GM12801 (cell line): ENCODE data around the gene KMT2A.

ENCODE experiments used
- TF ChIP-seq, protein P1 (sequence below): IDR thresholded peaks from one replicate; pipeline ENCODE4 v1.5.1; 2011; ENCODE audit warnings: control low read depth; ENCODE audit not compliant: insufficient read length; ENCODE audit errors: extremely low read depth

Gene KMT2A

GRCh38 chr11:118437208-118438125, 1.2 kb downstream of the KMT2A start:
- TF ChIP-seq, protein P1, sequence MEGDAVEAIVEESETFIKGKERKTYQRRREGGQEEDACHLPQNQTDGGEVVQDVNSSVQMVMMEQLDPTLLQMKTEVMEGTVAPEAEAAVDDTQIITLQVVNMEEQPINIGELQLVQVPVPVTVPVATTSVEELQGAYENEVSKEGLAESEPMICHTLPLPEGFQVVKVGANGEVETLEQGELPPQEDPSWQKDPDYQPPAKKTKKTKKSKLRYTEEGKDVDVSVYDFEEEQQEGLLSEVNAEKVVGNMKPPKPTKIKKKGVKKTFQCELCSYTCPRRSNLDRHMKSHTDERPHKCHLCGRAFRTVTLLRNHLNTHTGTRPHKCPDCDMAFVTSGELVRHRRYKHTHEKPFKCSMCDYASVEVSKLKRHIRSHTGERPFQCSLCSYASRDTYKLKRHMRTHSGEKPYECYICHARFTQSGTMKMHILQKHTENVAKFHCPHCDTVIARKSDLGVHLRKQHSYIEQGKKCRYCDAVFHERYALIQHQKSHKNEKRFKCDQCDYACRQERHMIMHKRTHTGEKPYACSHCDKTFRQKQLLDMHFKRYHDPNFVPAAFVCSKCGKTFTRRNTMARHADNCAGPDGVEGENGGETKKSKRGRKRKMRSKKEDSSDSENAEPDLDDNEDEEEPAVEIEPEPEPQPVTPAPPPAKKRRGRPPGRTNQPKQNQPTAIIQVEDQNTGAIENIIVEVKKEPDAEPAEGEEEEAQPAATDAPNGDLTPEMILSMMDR = no peak

DNA sequence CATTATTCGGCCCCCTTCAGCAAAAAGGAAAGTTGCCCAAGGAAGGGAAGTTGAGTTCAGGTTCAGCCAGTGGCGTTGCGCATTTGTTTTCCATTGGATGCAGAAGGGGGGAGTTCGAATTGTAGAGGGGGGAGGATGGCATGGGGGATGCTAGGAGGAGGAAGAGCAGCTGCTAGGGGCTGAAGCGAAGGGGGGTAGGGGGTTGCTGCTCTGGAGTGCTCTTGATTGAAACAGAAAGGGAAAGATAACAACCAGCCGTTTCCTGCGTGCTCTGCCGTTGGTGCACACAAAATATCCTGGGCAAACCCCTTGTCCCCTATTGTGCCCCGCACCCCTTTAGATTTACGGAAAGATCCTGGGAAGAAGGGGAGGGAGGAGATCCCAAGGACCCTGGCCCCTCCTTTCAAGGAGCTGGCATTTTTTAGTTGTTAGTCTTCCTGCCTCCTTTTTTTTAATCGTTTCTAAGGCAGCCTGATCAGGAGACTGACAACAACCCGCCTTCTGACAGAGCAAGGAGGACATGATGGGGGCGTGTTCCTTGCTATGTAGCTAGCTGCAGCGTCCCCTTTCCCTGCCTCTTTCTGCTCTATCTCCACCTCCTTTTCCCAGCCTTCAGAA, 2.1 kb downstream of the KMT2A start:
- TF ChIP-seq, protein P1 = no peak

DNA sequence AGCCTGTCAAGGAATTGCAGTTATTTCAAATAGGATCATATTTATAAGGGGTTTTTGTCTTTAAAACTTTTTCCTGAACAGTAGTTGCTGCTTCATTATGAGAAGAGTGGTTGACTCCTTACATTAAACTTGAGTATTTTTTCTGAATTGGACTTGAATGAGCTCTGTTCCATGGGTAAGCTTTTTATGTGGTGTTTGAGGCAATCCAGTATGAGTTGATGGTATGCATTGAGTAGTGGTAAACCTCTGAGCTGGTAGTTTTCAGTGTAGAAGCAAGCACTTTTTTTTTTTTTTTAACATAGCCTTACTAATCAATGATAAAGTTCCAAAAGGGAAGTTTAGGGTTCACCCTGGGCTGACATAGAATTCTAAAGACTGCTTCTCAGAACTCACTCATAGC, 3.4 kb downstream of the KMT2A start:
- TF ChIP-seq, protein P1 = no peak

- TF ChIP-seq, protein P1 = no peak
These were observed 5.5 kb downstream of the KMT2A start for GRCh38 chr11:118441770-118442275.

- TF ChIP-seq, protein P1 = no peak
These were observed 6.0 kb downstream of the KMT2A start for GRCh38 chr11:118442301-118442700.

DNA sequence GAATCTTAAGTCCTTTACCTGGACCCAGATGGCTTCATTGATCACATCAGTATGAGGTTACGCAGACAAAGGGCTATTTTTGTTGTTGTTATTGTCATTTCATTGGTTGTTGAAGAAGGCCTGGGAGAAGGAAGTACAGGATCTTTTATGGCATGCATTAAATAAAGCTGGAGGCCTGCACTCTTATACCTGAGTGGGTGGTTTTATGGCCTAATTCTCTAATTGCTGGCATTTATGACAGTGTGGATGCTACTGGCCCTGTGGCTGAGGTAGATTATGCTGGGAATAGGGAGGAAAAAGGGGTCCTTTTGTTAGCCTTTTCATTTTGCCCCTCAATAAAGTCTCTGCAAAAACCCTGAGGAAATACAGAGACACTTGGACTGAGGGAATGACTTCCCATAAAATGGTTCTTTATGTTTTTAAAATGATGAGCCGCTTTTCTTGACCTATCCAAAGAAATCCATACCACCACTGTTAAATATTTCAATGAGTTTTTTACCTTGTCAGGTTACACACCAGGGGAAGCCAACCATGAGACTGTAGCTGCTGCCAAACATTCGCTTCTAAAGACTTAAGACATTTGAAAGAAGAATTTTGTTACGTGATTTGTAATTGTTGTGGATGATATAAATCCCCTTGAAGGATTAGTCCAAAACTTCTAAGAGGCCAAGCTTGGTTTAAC, 6.8 kb downstream of the KMT2A start:
- TF ChIP-seq, protein P1 = no peak
